Endodermal cell (in vitro differentiated cells): ENCODE data around the gene PXDN. TPM values are rescaled to one million over a fixed set of nuclear protein-coding genes. Genes with fewer than 3 reads are reported as not detected.
"Not testable (repeated sequence)": the region's sequence is repeated elsewhere in the genome, so short reads cannot be mapped to it uniquely, and the experiment has no call there.

Experiments used
- DNase-seq: peaks from one replicate; pipeline ENCODE4 v3.0.0-alpha.2; 2017
- H3K27ac ChIP-seq: 2 replicates; pipeline ENCODE4 v1.5.1; 2013; ENCODE audit warnings: mild to moderate bottlenecking, low read depth, low read length, moderate library complexity
- H3K27me3 ChIP-seq: 2 replicates; pipeline ENCODE4 v1.6.1; 2013; ENCODE audit warnings: mild to moderate bottlenecking, low read length, moderate library complexity; ENCODE audit not compliant: insufficient read depth, control insufficient read depth, poor library complexity, severe bottlenecking
- H3K36me3 ChIP-seq: 2 replicates; pipeline ENCODE4 v1.7.0; 2013; ENCODE audit warnings: mild to moderate bottlenecking, low read length, moderate library complexity; ENCODE audit not compliant: control insufficient read depth, insufficient read depth
- H3K4me1 ChIP-seq: one replicate; pipeline ENCODE4 v1.7.0; 2013; ENCODE audit warnings: low read length; ENCODE audit not compliant: control insufficient read depth, insufficient read depth
- H3K4me3 ChIP-seq: 2 replicates; pipeline ENCODE4 v1.5.1; 2013; ENCODE audit warnings: mild to moderate bottlenecking, low read length, moderate library complexity
- H3K9ac ChIP-seq: 2 replicates; pipeline ENCODE4 v1.6.1; 2013; ENCODE audit warnings: mild to moderate bottlenecking, low read length, moderate library complexity; ENCODE audit not compliant: poor library complexity, severe bottlenecking; ENCODE audit errors: extremely low read depth
- H3K9me3 ChIP-seq: 2 replicates; pipeline ENCODE4 v1.6.1; 2013; ENCODE audit warnings: mild to moderate bottlenecking, low read length, moderate library complexity; ENCODE audit not compliant: control insufficient read depth
- H3K27ac Mint-ChIP-seq: 2 replicates; pipeline ENCODE4 v1.8.0; 2020; ENCODE audit warnings: mixed read lengths
- H3K27me3 Mint-ChIP-seq: 2 replicates; pipeline ENCODE4 v1.8.0; 2021; ENCODE audit warnings: mild to moderate bottlenecking, mixed read lengths; ENCODE audit not compliant: insufficient read depth
- H3K36me3 Mint-ChIP-seq: 2 replicates; pipeline ENCODE4 v1.8.0; 2020; ENCODE audit warnings: low read depth, mixed read lengths
- H3K4me1 Mint-ChIP-seq: 2 replicates; pipeline ENCODE4 v1.8.0; 2020; ENCODE audit warnings: mixed read lengths
- H3K4me3 Mint-ChIP-seq: 2 replicates; pipeline ENCODE4 v1.8.0; 2020; ENCODE audit warnings: mild to moderate bottlenecking, moderate library complexity, mixed read lengths
- H3K9me3 Mint-ChIP-seq: 2 replicates; pipeline ENCODE4 v1.8.0; 2020; ENCODE audit warnings: mild to moderate bottlenecking, mixed read lengths
- WGBS, 2 experiments: methylation state at CpG; one replicate each; pipeline versions ENCODE4 v1.1.5 to v1.1.7; 2013; ENCODE audit warnings: missing lambda C conversion rate in 2 of 2, mixed read lengths in 1 of 2; ENCODE audit not compliant: insufficient coverage in 1 of 2, insufficient read length in 1 of 2; 5-methylcytosine and 5-hydroxymethylcytosine counted together
- total RNA-seq, 2 donors: library from RNA; stranded (reverse); fragmentation: NEBNext Ultra II Directional in 1 of 2; extraction: Animal tissue kit (Norgen Biotek cat#: 25700) in 1 of 2; gene quantifications; 2 replicates in 1 of 2; 3 replicates in 1 of 2; pipeline ENCODE4 v1.2.1, GENCODE V29; 2021
- TF ChIP-seq, protein P1 (sequence below): fragments of 200-600 bp; sonication (generic); conservative IDR thresholded peaks from 2 replicates; pipeline ENCODE4 v1.5.0; 2021; ENCODE audit warnings: antibody characterized with exemption, mild to moderate bottlenecking

Gene PXDN
- total RNA-seq, 2 donors from 2014 or later: 212 to 247 TPM

- H3K27ac Mint-ChIP-seq: peak overlapping the region; percentile 92
- Histone ChIP-seq H3K36me3 (peaks cover 4% of the 10 kb centered on the region), H3K9ac (no peak overlapping the region), H3K27me3 (no peaks in the 10 kb centered on the region), H3K27ac (no peak overlapping the region), H3K9me3 (no peaks in the 10 kb centered on the region), H3K4me1 (peaks cover 25% of the 10 kb centered on the region), H3K4me3 (no peak overlapping the region)
- peaks cover 3% of the 10 kb centered on the region for H3K36me3 Mint-ChIP-seq
- no peaks in the 10 kb centered on the region for H3K9me3 Mint-ChIP-seq
- peak; percentile 53 for DNase-seq
- H3K4me1 Mint-ChIP-seq: peaks cover 35% of the 10 kb centered on the region
- no peaks in the 10 kb centered on the region for H3K27me3 Mint-ChIP-seq
- WGBS, 2 experiments: 81% methylated on average over 28 to 34 of the region's 34 CpGs
- TF ChIP-seq, protein P1, sequence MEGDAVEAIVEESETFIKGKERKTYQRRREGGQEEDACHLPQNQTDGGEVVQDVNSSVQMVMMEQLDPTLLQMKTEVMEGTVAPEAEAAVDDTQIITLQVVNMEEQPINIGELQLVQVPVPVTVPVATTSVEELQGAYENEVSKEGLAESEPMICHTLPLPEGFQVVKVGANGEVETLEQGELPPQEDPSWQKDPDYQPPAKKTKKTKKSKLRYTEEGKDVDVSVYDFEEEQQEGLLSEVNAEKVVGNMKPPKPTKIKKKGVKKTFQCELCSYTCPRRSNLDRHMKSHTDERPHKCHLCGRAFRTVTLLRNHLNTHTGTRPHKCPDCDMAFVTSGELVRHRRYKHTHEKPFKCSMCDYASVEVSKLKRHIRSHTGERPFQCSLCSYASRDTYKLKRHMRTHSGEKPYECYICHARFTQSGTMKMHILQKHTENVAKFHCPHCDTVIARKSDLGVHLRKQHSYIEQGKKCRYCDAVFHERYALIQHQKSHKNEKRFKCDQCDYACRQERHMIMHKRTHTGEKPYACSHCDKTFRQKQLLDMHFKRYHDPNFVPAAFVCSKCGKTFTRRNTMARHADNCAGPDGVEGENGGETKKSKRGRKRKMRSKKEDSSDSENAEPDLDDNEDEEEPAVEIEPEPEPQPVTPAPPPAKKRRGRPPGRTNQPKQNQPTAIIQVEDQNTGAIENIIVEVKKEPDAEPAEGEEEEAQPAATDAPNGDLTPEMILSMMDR: no peak
- H3K4me3 Mint-ChIP-seq: peak overlapping the region; percentile 30
Observed at GRCh38 chr2:1708476-1709334, 35.6 kb downstream of the PXDN start.

GRCh38 chr2:1707771-1708418, 36.4 kb downstream of the PXDN start:
- Mint-ChIP-seq H3K4me3 (peak overlapping the region; percentile 30), H3K4me1 (peaks cover 35% of the 10 kb centered on the region), H3K9me3 (no peaks in the 10 kb centered on the region), H3K27me3 (no peaks in the 10 kb centered on the region), H3K36me3 (peaks cover 3% of the 10 kb centered on the region), H3K27ac (peak overlapping the region; percentile 92)
- TF ChIP-seq, protein P1: no peak
- Histone ChIP-seq H3K4me1 (peaks cover 25% of the 10 kb centered on the region), H3K27me3 (no peaks in the 10 kb centered on the region), H3K4me3 (peak overlapping the region; percentile 64), H3K36me3 (peaks cover 4% of the 10 kb centered on the region), H3K27ac (no peak overlapping the region), H3K9ac (no peak overlapping the region), H3K9me3 (no peaks in the 10 kb centered on the region)
- WGBS, 2 experiments: 7 to 18% methylated on average over 18 to 21 of the region's 21 CpGs
- peak; percentile 90 for DNase-seq

DNA sequence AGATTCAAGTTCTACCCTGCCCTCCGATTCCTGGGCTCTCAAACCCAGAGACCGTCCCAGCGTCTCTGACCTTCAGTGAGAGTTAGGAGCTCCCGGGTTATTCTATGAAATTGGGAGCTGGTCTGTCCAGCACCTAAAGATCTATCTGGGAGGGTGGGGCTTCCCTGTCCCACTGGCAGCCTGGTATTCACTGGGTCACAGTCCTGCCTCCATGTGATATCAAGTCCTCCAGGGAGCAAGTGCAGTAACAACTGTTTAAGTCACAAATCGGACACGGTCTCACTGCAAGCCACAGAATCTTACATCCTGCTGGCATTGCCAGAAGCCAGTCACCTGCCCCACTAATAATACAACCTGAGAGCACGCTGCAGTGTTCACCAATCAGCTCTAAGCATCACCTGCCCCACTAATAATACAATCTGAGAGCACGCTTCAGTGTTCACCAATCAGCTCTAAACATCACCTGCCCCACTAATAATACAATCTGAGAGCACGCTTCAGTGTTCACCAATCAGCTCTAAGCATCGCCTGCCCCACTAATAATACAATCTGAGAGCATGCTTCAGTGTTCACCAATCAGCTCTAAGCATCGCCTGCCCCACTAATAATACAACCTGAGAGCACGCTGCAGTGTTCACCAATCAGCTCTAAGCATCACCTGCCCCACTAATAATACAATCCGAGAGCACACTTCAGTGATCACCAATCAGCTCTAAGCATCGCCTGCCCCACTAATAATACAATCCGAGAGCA, 38.0 kb downstream of the PXDN start:
- H3K27ac ChIP-seq, H3K9me3 ChIP-seq, H3K36me3 Mint-ChIP-seq, H3K27ac Mint-ChIP-seq, H3K9me3 Mint-ChIP-seq, H3K4me3 Mint-ChIP-seq, H3K9ac ChIP-seq, H3K27me3 ChIP-seq, H3K36me3 ChIP-seq, H3K27me3 Mint-ChIP-seq, H3K4me3 ChIP-seq: not testable (repeated sequence)
- H3K4me1 Mint-ChIP-seq: peaks cover 44% of the 10 kb centered on the region
- peaks cover 32% of the 10 kb centered on the region for H3K4me1 ChIP-seq
- DNase-seq: peak; percentile 39
- WGBS, 2 experiments: 90 to 100% methylated on average over 7 to 13 of the region's 15 CpGs
